ENCODE measurements around the gene CUX1. TPM values are rescaled to one million over a fixed set of nuclear protein-coding genes. Genes with fewer than 3 reads are reported as not detected.

The CUX1 gene
- polyA plus RNA-seq, 1 experiment: 29.7 TPM

DNA sequence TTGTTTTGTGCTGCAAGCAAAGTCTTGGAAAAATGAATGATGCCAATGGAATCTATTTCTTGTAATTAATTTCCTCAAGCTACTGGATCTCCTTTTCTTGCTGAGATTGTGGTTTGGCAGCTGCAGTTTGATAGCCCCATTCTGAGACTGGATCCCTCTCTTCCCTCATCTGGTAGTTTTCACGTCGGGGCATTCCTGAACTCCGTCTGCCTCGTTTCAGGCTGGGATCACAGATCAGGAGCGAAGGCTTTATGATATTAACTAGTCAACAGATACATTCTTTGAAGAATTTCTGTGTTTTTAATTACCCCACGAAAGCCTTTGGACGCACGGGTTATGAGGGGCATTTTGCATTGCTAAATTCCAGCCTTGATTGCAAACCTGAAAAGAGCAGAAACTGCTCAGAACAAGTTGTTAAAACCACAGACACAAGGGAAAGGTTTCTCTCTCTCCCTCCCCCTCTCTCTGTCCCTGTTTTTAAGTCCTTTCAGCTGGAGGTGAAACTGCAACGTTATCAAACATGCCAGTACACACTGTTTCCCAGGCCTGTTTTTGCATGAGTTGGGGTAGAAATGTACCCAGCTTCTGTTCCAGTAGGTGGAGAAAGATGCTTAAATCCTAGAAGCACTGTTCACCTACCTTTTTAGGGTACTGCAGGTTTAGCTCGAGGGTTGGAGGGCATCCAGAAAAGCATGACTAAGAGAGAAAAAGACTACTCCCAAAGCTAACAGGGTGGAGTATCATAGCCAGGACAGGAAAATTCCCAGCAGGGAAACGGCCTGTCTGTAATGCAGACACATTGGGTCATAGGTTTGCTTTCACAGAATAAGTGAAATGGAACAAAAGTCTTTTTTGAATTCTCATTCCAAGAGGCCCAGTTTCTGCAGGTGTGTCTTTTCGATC is 124.3 kb downstream of the CUX1 start:
- H3K9me3 ChIP-seq (ENCODE audit: control insufficient read depth, insufficient read depth, low read length): no peaks in the 10 kb centered on the region
- no peak overlapping the region for H3K4me3 ChIP-seq (ENCODE audit: low read depth, low read length)
- ChIA-PET POLR2A (interaction anchor here (0.5 kb wide), 2 partner anchors 32 to 260 kb away, joined by 3 to 5 read pairs; no protein-coding TSS in a partner anchor), CTCF (interaction anchor here (1.0 kb wide), 1 partner anchor 21 kb away, joined by 3 read pairs; no protein-coding TSS in a partner anchor)
- no peak for DNase-seq (ENCODE audit: low read depth, low spot score)
- peak overlapping the region; percentile 39 for H3K27ac ChIP-seq (ENCODE audit: low read depth, low read length)
- TF ChIP-seq CTCF (IDR thresholded peaks at IDR 0.05; ENCODE audit: low read depth, low read length): no peak
- H3K27me3 ChIP-seq (ENCODE audit: control insufficient read depth, insufficient read depth, low read length): no peaks in the 10 kb centered on the region

GRCh38 chr7:101942603-101943210 is 125.3 kb downstream of the CUX1 start:
- H3K4me3 ChIP-seq (ENCODE audit: low read depth, low read length): no peak overlapping the region
- no peaks in the 10 kb centered on the region for H3K27me3 ChIP-seq (ENCODE audit: control insufficient read depth, insufficient read depth, low read length)
- no peak overlapping the region for H3K27ac ChIP-seq (ENCODE audit: low read depth, low read length)
- ChIA-PET POLR2A (no interaction called here), CTCF (no interaction called here)
- TF ChIP-seq CTCF (IDR thresholded peaks at IDR 0.05; ENCODE audit: low read depth, low read length): no peak
- DNase-seq (ENCODE audit: low read depth, low spot score): no peak
- H3K9me3 ChIP-seq (ENCODE audit: control insufficient read depth, insufficient read depth, low read length): no peaks in the 10 kb centered on the region

DNA sequence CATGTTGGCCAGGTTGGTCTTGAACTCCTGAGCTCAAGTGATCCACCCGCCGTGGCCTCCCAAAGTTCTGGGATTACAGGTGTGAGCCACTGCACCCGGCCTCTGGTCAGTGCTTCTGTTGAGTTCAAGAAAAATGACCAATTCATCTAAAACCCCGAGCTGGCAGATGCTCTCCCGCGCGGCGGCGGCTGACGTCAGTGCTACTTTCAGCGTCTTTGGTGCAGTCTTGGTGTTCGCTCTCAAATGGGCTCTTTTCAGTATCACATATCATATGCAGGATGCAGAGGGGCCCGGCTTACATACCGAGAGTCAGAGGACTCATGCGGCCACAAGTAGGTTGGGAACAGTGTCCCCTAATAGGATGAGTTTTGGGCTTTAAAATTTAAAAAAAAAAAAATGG is 125.9 kb downstream of the CUX1 start:
- no peak overlapping the region for H3K27ac ChIP-seq (ENCODE audit: low read depth, low read length)
- TF ChIP-seq CTCF (IDR thresholded peaks at IDR 0.05; ENCODE audit: low read depth, low read length): no peak
- no peaks in the 10 kb centered on the region for H3K9me3 ChIP-seq (ENCODE audit: control insufficient read depth, insufficient read depth, low read length)
- ChIA-PET CTCF (no interaction called here), POLR2A (no interaction called here)
- no peaks in the 10 kb centered on the region for H3K27me3 ChIP-seq (ENCODE audit: control insufficient read depth, insufficient read depth, low read length)
- no peak overlapping the region for H3K4me3 ChIP-seq (ENCODE audit: low read depth, low read length)
- DNase-seq (ENCODE audit: low read depth, low spot score): no peak

GRCh38 chr7:101943889-101944600 is 126.6 kb downstream of the CUX1 start:
- CTCF ChIA-PET: no interaction called here
- POLR2A ChIA-PET: no interaction called here
- Histone ChIP-seq H3K27ac (ENCODE audit: low read depth, low read length) (no peak overlapping the region), H3K27me3 (ENCODE audit: control insufficient read depth, insufficient read depth, low read length) (no peaks in the 10 kb centered on the region), H3K9me3 (ENCODE audit: control insufficient read depth, insufficient read depth, low read length) (no peaks in the 10 kb centered on the region), H3K4me3 (ENCODE audit: low read depth, low read length) (no peak overlapping the region)
- no peak for TF ChIP-seq CTCF (IDR thresholded peaks at IDR 0.05; ENCODE audit: low read depth, low read length)
- no peak for DNase-seq (ENCODE audit: low read depth, low spot score)

All from AG04450 (cell line).